HCT116 (cell line): ENCODE data around the gene LSM10. TPM values are rescaled to one million over a fixed set of nuclear protein-coding genes. Genes with fewer than 3 reads are reported as not detected.

Experiments
- ATAC-seq: fragments of 200-7000 bp; cut with Tn5 transposase; 2 replicates; pipeline ENCODE4 v1.9.1; 2020; ENCODE audit warnings: mild to moderate bottlenecking, moderate library complexity
- BruUV-seq: library from RNA; stranded (reverse); fragments of 400-500 nt; replicated peaks from 2 replicates; lab custom pipeline; 2021; lab: Mats Ljungman, UMichigan
- CTCF ChIA-PET: fragments of 300-600 bp; sonication (Branson Sonifier 250); formaldehyde crosslinking; loops from one replicate; lab custom pipeline; 2021; ENCODE audit warnings: antibody characterized with exemption; lab: Charles Lee
- POLR2A ChIA-PET: fragments of 300-600, 350-600 bp; sonication (Branson Sonifier 250); formaldehyde crosslinking; loops from one replicate; lab custom pipeline; 2021; ENCODE audit warnings: antibody characterized with exemption; lab: Charles Lee
- RAD21 ChIA-PET, 2 experiments: fragments of 300-600 bp; sonication (Branson Sonifier 250); formaldehyde crosslinking; loops; one replicate each; lab custom pipeline; 2023; ENCODE audit warnings: low total read pairs in 2 of 2; ENCODE audit not compliant: uncharacterized antibody in 2 of 2, unreplicated experiment in 2 of 2, low non-redundant PET in 1 of 2; lab: Charles Lee
- DNase-seq: peaks from one replicate; pipeline ENCODE4 v3.0.0-alpha.2; 2010; ENCODE audit warnings: low read depth, low spot score
- H2AFZ ChIP-seq: fragments of 200-600 bp; shearing (Covaris generic), sonication (generic); 2 replicates; pipeline ENCODE4 v1.6.1; 2017; ENCODE audit warnings: low read depth, mixed run types, mixed read lengths, antibody characterized with exemption, low read length; ENCODE audit not compliant: poor library complexity, severe bottlenecking
- H3K27ac ChIP-seq: 2 replicates; pipeline ENCODE4 v1.5.1; 2012; ENCODE audit warnings: low read depth, low read length
- H3K27me3 ChIP-seq: fragments of 200-600 bp; sonication (generic); 2 replicates; pipeline ENCODE4 v1.6.1; 2016; ENCODE audit warnings: mixed run types, low read length, mixed read lengths; ENCODE audit not compliant: insufficient read depth
- H3K36me3 ChIP-seq, 2 experiments: fragments of 200-500 bp in 1 of 2; fragments of 200-600 bp in 1 of 2; sonication (Bioruptor generic) in 1 of 2; sonication (generic) in 1 of 2; 2 replicates each; pipeline versions ENCODE4 v1.5.1 to v1.6.1; 2014 to 2016; ENCODE audit warnings: low read length in 2 of 2, inconsistent platforms in 1 of 2, mixed read lengths in 1 of 2, mixed run types in 1 of 2; ENCODE audit not compliant: insufficient read depth in 2 of 2, control insufficient read depth in 1 of 2
- H3K4me1 ChIP-seq, 2 experiments: fragments of 200-600 bp in 1 of 2; sonication (generic) in 1 of 2; 2 replicates each; pipeline versions ENCODE4 v1.5.1 to v1.6.1; 2012 to 2017; ENCODE audit warnings: low read length in 2 of 2, inconsistent platforms in 1 of 2, mild to moderate bottlenecking in 1 of 2, mixed read lengths in 1 of 2, mixed run types in 1 of 2, moderate library complexity in 1 of 2; ENCODE audit not compliant: insufficient read depth in 2 of 2, control insufficient read depth in 1 of 2
- H3K4me2 ChIP-seq: fragments of 200-600 bp; sonication (generic); 2 replicates; pipeline ENCODE4 v1.6.1; 2017; ENCODE audit warnings: mixed run types, low read length, mixed read lengths
- H3K4me3 ChIP-seq, 2 experiments: fragments of 200-600 bp in 1 of 2; sonication (generic) in 1 of 2; replicated peaks in 1 of 2; 2 replicates each; pipeline ENCODE4 v1.5.1; 2011 to 2016; ENCODE audit warnings: low read length in 2 of 2, control low read depth in 1 of 2, low read depth in 1 of 2, mild to moderate bottlenecking in 1 of 2, mixed read lengths in 1 of 2, mixed run types in 1 of 2
- H3K79me2 ChIP-seq: fragments of 200-600 bp; sonication (generic); 2 replicates; pipeline ENCODE4 v1.6.1; 2017; ENCODE audit warnings: mild to moderate bottlenecking, mixed run types, low read length, moderate library complexity, mixed read lengths; ENCODE audit not compliant: insufficient read depth
- H3K9ac ChIP-seq: fragments of 200-600 bp; sonication (generic); 2 replicates; pipeline ENCODE4 v1.6.1; 2016; ENCODE audit warnings: low read length, mixed read lengths
- H3K9me2 ChIP-seq: fragments of 200-600 bp; sonication (generic), shearing (Covaris generic); 2 replicates; pipeline ENCODE4 v1.6.1; 2017; ENCODE audit warnings: mixed run types, mild to moderate bottlenecking, moderate library complexity; ENCODE audit not compliant: insufficient read depth
- H3K9me3 ChIP-seq, 2 experiments: fragments of 200-500 bp in 1 of 2; fragments of 200-600 bp in 1 of 2; sonication (Bioruptor generic) in 1 of 2; sonication (generic) in 1 of 2; 2 replicates each; pipeline ENCODE4 v1.6.1; 2014 to 2017; ENCODE audit warnings: low read length in 2 of 2, mixed read lengths in 2 of 2, inconsistent platforms in 1 of 2, low read depth in 1 of 2, mild to moderate bottlenecking in 1 of 2, mixed run types in 1 of 2, moderate library complexity in 1 of 2; ENCODE audit not compliant: control insufficient read depth in 1 of 2, insufficient read depth in 1 of 2
- H4K20me1 ChIP-seq: fragments of 200-600 bp; sonication (generic), shearing (Covaris generic); 2 replicates; pipeline ENCODE4 v1.6.1; 2017; ENCODE audit warnings: mixed run types, mild to moderate bottlenecking, moderate library complexity; ENCODE audit not compliant: insufficient read depth
- CEBPB ChIP-seq: IDR thresholded peaks from 2 replicates; pipeline ENCODE4 v1.6.1; 2012; ENCODE audit warnings: low read depth
- ELF1 ChIP-seq: IDR thresholded peaks from 2 replicates; pipeline ENCODE4 v1.6.1; 2012; ENCODE audit warnings: low read depth, borderline replicate concordance
- JUND ChIP-seq: IDR thresholded peaks from 2 replicates; pipeline ENCODE4 v1.6.1; 2012
- POLR2A ChIP-seq: IDR thresholded peaks from 2 replicates; pipeline ENCODE4 v1.7.0; 2011; ENCODE audit warnings: borderline replicate concordance; ENCODE audit not compliant: insufficient read depth, insufficient read length; ENCODE audit errors: extremely low read depth
- RAD21 ChIP-seq: IDR thresholded peaks from 2 replicates; pipeline ENCODE4 v1.6.1; 2012; ENCODE audit warnings: low read depth, mild to moderate bottlenecking
- SIN3A ChIP-seq: IDR thresholded peaks from 2 replicates; pipeline ENCODE4 v1.6.1; 2012; ENCODE audit warnings: low read depth
- SP1 ChIP-seq: IDR thresholded peaks from 2 replicates; pipeline ENCODE4 v1.6.1; 2012; ENCODE audit warnings: low read depth
- TCF7L2 ChIP-seq: IDR thresholded peaks from 2 replicates; pipeline ENCODE4 v1.7.0; 2011; ENCODE audit warnings: borderline replicate concordance, inconsistent platforms; ENCODE audit not compliant: insufficient read depth, insufficient read length; ENCODE audit errors: extremely low read depth
- YY1 ChIP-seq: IDR thresholded peaks from 2 replicates; pipeline ENCODE4 v1.6.1; 2011; ENCODE audit warnings: low read length, low read depth, moderate library complexity, mild to moderate bottlenecking; ENCODE audit not compliant: insufficient replicate concordance; ENCODE audit errors: extremely low read depth
- ZNF274 ChIP-seq: fragments of 200-500 bp; sonication (Bioruptor generic); IDR thresholded peaks from 2 replicates; pipeline ENCODE4 v1.6.1; 2014; ENCODE audit warnings: mild to moderate bottlenecking, low read depth, low read length, inconsistent platforms
- intact Hi-C: fragments of 100-400 bp; cut with micrococcal nuclease; formaldehyde crosslinking; loops from 2 replicates; pipeline ENCODE4 v1.10.0; 2022
- total RNA-seq: library from RNA; stranded (reverse); gene quantifications from one replicate; pipeline ENCODE4 v1.2.1, GENCODE V29; 2021; ENCODE audit not compliant: unreplicated experiment
- TF ChIP-seq, protein P1 (sequence below), 3 experiments: fragments of 200-600 bp in 1 of 3; sonication (generic) in 1 of 3; IDR thresholded peaks in 2 of 3; conservative IDR thresholded peaks in 1 of 3; 2 replicates each; pipeline ENCODE4 v1.5.1; 2012 to 2017; ENCODE audit warnings: low read depth in 2 of 3, low read length in 2 of 3, antibody characterized with exemption in 1 of 3, borderline replicate concordance in 1 of 3, control low read depth in 1 of 3, mild to moderate bottlenecking in 1 of 3, mixed read lengths in 1 of 3, mixed run types in 1 of 3, moderate library complexity in 1 of 3; ENCODE audit not compliant: insufficient read depth in 1 of 3
- TF ChIP-seq, protein P2 (sequence below): IDR thresholded peaks from 2 replicates; pipeline ENCODE4 v1.6.1; 2012

Gene LSM10
- total RNA-seq, 1 experiment from 2014 or later: 49.5 TPM

DNA sequence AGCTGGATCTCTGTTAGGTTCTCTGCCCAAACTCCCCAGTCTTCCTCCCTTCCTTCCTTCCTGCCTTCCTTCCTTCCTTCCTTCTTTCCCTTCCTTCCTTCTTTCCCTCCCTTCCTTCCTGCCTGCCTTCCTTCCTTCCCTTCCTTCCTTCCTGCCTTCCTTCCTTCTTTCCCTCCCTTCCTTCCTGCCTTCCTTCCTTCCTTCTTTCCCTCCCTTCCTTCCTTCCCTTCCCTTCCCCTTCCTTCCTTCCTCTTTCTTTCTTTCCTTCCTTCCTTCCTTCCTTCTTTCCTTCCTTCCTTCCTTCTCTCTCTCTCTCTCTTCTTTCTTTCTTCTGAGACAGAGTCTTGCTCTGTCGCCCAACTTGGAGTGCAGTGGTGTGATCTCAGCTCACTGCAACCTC lies 8.7 kb upstream of the LSM10 start:
- BruUV-seq: no TSS peak
- ChIA-PET CTCF (interaction anchor here (1.0 kb wide), 1 partner anchor 14 kb away, joined by 3 read pairs; no protein-coding TSS in a partner anchor), RAD21 (no interaction called here), POLR2A (no interaction called here)
- intact Hi-C loops: no loop called here
- H3K9ac ChIP-seq: no peak overlapping the region
- no peaks in the 10 kb centered on the region for H3K27me3 ChIP-seq
- ATAC-seq: no peak
- no peak overlapping the region for H3K4me2 ChIP-seq
- H3K9me3 ChIP-seq: no peaks in the 10 kb centered on the region
- no peaks in the 10 kb centered on the region for H4K20me1 ChIP-seq
- H3K79me2 ChIP-seq: no peaks in the 10 kb centered on the region
- peaks cover 8 to 9% of the 10 kb centered on the region in 2 experiments; a peak in 3 of 4 replicates for H3K4me1 ChIP-seq
- no peak overlapping the region for H3K27ac ChIP-seq
- TF ChIP-seq RAD21: no peak
- no peak for TF ChIP-seq CEBPB
- TF ChIP-seq, protein P1, sequence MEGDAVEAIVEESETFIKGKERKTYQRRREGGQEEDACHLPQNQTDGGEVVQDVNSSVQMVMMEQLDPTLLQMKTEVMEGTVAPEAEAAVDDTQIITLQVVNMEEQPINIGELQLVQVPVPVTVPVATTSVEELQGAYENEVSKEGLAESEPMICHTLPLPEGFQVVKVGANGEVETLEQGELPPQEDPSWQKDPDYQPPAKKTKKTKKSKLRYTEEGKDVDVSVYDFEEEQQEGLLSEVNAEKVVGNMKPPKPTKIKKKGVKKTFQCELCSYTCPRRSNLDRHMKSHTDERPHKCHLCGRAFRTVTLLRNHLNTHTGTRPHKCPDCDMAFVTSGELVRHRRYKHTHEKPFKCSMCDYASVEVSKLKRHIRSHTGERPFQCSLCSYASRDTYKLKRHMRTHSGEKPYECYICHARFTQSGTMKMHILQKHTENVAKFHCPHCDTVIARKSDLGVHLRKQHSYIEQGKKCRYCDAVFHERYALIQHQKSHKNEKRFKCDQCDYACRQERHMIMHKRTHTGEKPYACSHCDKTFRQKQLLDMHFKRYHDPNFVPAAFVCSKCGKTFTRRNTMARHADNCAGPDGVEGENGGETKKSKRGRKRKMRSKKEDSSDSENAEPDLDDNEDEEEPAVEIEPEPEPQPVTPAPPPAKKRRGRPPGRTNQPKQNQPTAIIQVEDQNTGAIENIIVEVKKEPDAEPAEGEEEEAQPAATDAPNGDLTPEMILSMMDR (IDR thresholded peaks at IDR 0.05 in 2 of 3, conservative IDR thresholded peaks at IDR 0.05 in 1 of 3; ENCODE audit: borderline replicate concordance in 1 of 3, insufficient read depth in 1 of 3, low read depth in 2 of 3, low read length in 2 of 3): no peak
- TF ChIP-seq ZNF274: no peak
- no peak for TF ChIP-seq SIN3A
- TF ChIP-seq TCF7L2: no peak
- TF ChIP-seq ELF1: no peak
- no peak for TF ChIP-seq YY1
- no peak for TF ChIP-seq JUND
- TF ChIP-seq POLR2A: no peak
- TF ChIP-seq SP1: no peak
- TF ChIP-seq, protein P2, sequence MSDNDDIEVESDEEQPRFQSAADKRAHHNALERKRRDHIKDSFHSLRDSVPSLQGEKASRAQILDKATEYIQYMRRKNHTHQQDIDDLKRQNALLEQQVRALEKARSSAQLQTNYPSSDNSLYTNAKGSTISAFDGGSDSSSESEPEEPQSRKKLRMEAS: no peak
- no peak overlapping the region for H3K4me3 ChIP-seq
- H3K36me3 ChIP-seq: no peaks in the 10 kb centered on the region; a peak in 1 of 4 replicates
- H2AFZ ChIP-seq: no peak overlapping the region
- no peak for DNase-seq
- H3K9me2 ChIP-seq: no peaks in the 10 kb centered on the region
